CD4-positive, alpha-beta T cell treated with Interferon alpha-2 for 1 hour (primary cell): Measurements from ENCODE around the gene CSPG4.
A peak's percentile ranks its signal among the peaks of the same experiment; 100 is the strongest.
"Not testable (repeated sequence)": the region's sequence is repeated elsewhere in the genome, so short reads cannot be mapped to it uniquely, and the experiment has no call there.

Source experiments
- DNase-seq, 2 donors: peaks; one replicate each; pipeline ENCODE4 v3.0.0-alpha.2; 2020 to 2022

Gene CSPG4

GRCh38 chr15:75687486-75688277 is 25.0 kb downstream of the CSPG4 start:
- DNase-seq: no peak

GRCh38 chr15:75686212-75686642 is 26.4 kb downstream of the CSPG4 start:
- peak; percentile 77 to 80 for DNase-seq

GRCh38 chr15:75685195-75685594 is 27.5 kb downstream of the CSPG4 start:
- no peak for DNase-seq

- DNase-seq: no peak
These were observed 28.0 kb downstream of the CSPG4 start for GRCh38 chr15:75684648-75685047.

- DNase-seq: peak; percentile 63 to 69
These were observed 28.9 kb downstream of the CSPG4 start for GRCh38 chr15:75683646-75684312.

- no peak for DNase-seq
These were observed 30.2 kb downstream of the CSPG4 start for GRCh38 chr15:75682181-75683135.

GRCh38 chr15:75680007-75680789 is 32.5 kb downstream of the CSPG4 start:
- no peak for DNase-seq

GRCh38 chr15:75678324-75678690 is 34.3 kb downstream of the CSPG4 start:
- not testable (repeated sequence) for DNase-seq

- DNase-seq: no peak
These were observed 35.0 kb downstream of the CSPG4 start for GRCh38 chr15:75677465-75678323.

- no peak for DNase-seq
These were observed 35.8 kb downstream of the CSPG4 start for GRCh38 chr15:75676688-75677464.

GRCh38 chr15:75675579-75676404 is 36.9 kb downstream of the CSPG4 start:
- DNase-seq: no peak

- no peak for DNase-seq
These were observed 38.3 kb downstream of the CSPG4 start for GRCh38 chr15:75674366-75674765.

- DNase-seq: no peak
These were observed 39.0 kb downstream of the CSPG4 start for GRCh38 chr15:75673426-75674235.

GRCh38 chr15:75672646-75673425 is 39.8 kb downstream of the CSPG4 start:
- DNase-seq: no peak

- no peak for DNase-seq
These were observed 40.7 kb downstream of the CSPG4 start for GRCh38 chr15:75671730-75672602.

GRCh38 chr15:75669879-75670212 is 42.8 kb downstream of the CSPG4 start:
- DNase-seq: no peak
